HG03097 (cell line): Measurements from ENCODE around the gene SMG5.
"Not testable (repeated sequence)": the region's sequence is repeated elsewhere in the genome, so short reads cannot be mapped to it uniquely, and the experiment has no call there.

ENCODE experiments used
- ATAC-seq: cut with Tn5 transposase; IDR thresholded peaks from one replicate; pipeline ENCODE4 v1.9.1; 2021; ENCODE audit not compliant: unreplicated experiment, low FRiP score

SMG5 gene, protein sequence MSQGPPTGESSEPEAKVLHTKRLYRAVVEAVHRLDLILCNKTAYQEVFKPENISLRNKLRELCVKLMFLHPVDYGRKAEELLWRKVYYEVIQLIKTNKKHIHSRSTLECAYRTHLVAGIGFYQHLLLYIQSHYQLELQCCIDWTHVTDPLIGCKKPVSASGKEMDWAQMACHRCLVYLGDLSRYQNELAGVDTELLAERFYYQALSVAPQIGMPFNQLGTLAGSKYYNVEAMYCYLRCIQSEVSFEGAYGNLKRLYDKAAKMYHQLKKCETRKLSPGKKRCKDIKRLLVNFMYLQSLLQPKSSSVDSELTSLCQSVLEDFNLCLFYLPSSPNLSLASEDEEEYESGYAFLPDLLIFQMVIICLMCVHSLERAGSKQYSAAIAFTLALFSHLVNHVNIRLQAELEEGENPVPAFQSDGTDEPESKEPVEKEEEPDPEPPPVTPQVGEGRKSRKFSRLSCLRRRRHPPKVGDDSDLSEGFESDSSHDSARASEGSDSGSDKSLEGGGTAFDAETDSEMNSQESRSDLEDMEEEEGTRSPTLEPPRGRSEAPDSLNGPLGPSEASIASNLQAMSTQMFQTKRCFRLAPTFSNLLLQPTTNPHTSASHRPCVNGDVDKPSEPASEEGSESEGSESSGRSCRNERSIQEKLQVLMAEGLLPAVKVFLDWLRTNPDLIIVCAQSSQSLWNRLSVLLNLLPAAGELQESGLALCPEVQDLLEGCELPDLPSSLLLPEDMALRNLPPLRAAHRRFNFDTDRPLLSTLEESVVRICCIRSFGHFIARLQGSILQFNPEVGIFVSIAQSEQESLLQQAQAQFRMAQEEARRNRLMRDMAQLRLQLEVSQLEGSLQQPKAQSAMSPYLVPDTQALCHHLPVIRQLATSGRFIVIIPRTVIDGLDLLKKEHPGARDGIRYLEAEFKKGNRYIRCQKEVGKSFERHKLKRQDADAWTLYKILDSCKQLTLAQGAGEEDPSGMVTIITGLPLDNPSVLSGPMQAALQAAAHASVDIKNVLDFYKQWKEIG

DNA sequence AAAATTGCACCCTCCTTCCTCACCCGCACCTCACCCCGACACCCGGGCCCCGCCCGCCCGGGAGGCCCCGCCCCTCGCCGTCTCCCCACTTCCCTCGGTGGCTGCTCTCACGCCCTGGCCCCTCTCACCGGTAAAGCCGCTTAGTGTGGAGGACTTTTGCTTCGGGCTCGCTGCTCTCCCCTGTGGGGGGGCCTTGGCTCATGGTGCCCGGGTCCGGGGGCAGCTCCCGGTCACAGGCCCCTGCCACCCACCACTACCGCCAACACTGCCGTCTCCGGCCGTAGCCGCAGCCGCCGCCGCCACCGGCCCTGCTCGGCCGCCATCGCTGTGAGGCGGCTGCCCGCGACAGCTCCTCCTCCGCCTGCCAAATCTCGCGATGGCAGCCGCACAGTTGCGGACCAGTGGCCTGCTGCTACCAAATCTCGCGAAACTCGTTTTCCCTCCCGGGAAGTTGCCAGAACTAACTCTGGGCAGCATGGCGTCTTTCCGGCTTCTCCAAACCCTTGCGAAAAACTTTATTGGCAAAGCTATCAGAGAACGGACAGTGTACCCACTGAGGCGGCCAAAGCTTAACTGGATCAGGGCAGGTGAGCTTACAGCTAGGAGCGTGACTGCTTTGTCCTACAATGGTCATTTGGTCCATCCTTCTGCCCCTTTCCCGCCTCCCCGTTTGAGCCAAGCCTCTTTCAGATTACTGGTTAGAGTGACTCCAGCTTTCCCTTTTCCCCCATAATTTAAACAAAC, at the start of gene SMG5:
Gene SMG5, minus strand, starts transcription at position 347 of the 744 bp plus-strand sequence. Its CDS starts 145 bp downstream, at position 202.
- peak; percentile 79 for ATAC-seq

DNA sequence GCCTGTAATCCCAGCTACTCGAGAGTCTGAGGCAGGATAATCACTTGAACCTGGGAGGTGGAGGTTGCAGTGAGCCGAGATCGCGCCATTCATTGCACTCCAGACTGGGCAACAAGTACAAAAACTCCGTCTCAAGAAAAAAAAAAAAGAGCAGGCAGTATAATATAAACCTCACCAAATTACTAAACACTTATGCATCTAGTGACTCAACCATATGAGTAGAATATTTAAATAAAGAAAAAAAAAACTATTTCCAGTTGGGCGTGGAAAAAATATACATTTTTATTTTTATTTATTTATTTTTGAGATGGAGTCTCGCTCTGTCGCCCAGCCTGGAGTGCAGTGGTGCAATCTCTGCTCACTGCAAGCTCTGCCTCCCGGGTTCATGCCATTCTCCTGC, 40.6 kb upstream of the SMG5 start:
- not testable (repeated sequence) for ATAC-seq

DNA sequence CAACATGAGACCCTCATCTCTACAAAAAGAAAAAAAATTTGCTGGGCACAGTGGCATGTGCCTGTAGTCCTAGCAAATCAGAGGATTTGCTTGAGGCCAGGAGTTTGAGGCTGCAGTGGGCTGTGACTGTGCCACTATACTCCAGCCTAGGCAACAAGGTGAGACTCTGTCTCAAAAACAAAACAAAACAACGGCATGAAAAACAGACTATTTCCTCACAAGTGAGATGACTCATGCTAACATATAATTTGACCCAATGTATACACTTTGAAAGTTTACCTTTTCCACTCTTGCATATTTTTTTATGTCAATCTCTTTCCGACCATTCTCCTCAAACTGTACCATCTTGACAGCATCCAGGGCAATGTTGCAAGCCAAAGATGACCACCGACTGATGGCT, 37.9 kb upstream of the SMG5 start:
- no peak for ATAC-seq

DNA sequence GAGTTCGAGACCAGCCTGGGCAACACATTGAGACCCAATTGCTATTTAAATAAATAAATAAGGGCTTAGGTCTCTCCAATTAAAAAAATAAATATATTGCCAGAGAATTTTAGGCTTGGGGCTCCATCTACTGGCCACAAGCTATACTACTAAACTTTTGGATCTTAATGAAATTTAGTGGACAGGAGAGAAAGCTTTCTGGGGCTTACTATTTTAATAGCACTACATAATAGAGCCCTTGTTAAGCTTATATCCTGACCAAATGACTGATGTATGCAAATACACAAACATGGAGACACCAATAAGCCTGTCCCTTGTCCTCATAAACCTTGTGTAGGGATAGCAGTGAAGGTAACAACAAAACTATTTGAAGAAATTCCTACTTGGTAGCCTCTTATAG, 37.0 kb upstream of the SMG5 start:
- ATAC-seq: no peak

DNA sequence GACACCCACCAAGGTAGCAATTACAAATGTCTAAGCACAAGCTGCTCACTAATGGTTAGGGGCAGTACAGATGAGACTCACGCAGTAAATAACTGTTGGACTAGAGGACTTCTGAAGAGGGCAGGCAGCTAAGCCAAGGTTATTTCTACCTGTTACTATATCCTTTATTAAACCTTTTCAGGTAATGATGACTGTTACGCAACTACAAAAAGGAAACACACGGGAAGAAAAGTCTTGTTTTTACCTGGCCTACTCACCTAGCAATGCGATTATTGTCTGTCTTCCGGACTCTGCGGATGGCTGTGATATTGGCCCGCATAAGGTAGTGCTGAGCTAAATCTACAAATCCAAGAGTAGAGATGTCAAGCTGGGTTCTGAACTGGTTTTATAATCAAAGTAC, 34.3 kb upstream of the SMG5 start:
- ATAC-seq: no peak

DNA sequence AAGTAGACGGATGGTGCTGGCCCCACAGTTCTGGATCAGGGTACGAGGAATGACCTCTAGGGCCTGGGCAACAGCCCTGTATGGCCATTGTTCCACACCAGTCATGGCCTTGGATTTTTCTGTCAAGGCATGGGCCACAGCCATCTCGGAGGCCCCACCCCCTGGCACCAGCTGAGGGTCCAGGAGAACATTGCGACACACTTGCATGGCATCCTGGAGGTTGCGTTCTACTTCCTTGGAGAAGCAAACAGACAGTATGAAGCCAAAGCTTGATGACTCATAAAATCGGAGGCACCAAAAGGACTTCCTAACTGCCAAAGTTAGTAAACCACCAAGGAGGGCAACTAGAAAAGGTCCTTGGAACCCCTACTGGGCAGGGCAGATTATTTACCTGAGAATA, 28.3 kb upstream of the SMG5 start:
- ATAC-seq: no peak

DNA sequence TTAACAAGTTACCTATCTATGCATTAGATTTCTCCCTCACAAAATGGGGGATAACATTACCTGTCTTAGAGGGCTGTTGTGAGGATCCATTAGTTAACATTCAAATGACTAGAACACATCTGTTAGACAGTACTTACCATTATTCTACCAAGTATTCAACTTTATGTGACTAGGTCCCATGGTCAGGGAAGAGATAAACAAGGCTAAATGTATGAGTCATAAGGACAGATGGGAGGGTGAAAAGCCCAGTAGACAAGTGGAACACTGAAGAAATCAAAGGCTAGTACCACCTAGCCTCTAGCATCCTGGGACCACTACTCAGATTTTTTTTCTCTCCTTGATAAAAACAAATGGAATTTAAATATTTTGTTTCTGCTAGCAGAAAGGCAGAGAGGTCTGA, 25.5 kb upstream of the SMG5 start:
- no peak for ATAC-seq

DNA sequence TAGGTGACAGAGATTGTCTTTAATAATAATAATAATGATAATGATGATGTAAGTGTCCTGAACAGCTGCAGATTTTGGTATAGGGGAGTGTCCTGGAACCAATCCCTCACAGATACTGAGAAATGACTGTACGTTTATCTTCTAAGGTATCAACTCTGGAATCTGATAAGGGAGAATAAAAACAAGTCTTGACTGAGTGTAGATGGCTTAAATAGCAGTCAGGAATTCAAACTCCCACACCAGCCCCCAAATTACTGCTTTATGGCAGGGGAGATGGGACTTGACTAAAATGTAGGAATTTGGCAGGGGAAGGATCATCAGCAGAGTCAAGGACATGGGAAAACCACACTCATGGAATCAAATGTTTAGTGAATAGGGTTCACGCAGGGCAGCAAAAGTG, 22.6 kb upstream of the SMG5 start:
- no peak for ATAC-seq

DNA sequence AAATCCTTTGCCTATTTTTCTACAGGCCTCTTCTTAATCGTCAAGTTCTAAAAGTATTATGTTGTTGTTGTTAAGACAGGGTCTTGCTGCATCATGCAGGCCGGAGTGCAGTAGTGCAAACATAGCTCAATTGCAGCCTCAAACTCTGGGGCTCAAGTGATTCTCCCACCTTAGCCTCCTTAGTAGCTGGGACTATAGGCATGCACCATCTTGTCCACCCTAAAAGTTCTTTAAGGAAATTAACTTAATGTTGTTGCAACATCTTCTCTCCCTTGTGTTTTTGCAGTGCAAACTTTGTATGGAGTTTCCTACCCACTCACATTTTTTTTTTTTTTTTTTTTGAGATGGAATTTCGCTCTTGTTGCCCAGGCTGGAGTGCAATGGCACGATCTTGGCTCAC, 20.6 kb upstream of the SMG5 start:
- no peak for ATAC-seq

DNA sequence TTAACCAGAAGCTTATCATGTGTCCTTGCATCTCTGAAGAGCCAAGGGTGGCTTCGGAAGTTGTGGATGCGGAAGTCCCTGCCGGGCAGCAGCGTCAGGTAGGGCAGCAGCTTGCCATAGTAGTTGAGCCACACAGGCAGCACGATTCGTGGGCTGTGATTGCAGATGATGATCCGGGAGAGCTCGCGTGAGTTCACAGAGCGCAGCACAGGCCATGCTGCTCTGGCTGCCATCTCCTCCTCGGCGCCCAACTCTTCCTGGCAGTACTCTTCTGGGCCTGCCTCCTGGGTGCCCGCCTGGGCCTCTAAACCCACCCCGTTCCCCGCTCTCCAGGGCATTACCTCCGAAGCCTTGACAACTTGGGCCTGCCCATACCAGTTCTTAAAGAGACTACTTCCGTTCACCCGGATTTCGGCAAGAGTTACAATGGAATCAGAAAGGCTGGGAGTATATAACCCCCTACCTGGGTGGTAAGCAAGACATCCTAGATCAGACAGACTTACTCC, 16.3 kb upstream of the SMG5 start, which contains the start of gene VHLL:
Gene VHLL, minus strand, starts transcription at position 456 of the 506 bp plus-strand sequence. Its CDS starts 118 bp downstream, at position 338.
- no peak for ATAC-seq

DNA sequence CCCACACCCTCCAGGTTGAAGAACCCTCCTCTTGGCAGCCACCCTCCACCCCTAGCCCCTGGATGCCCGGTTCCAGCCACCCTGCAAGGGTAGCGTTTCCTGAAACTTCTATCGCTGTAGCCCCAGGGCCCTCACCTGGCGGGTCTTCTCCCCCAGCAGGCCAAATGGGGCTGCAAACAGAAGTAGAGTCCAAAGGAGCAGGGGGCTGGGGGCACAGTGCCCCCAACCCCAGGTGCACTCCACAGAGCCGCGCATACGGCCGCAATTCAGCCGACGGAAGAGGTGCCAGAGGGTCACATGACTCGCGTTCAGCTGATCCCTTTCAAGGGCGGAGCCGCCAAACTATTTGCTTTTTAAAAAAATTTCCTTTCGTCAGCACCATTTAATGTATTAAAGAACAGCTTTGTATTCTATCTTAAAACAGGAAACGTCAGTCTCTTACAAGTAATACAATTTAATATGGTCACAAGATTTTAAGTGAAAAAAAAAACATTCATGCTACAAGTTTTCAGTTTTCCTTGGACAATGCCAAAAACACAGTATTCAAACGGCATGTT, 12.8 kb upstream of the SMG5 start, which contains the start of gene GLMP:
Gene GLMP, minus strand, starts transcription at position 289 of the 557 bp plus-strand sequence. Its CDS starts 34 bp downstream, at position 255.
- ATAC-seq: no peak

DNA sequence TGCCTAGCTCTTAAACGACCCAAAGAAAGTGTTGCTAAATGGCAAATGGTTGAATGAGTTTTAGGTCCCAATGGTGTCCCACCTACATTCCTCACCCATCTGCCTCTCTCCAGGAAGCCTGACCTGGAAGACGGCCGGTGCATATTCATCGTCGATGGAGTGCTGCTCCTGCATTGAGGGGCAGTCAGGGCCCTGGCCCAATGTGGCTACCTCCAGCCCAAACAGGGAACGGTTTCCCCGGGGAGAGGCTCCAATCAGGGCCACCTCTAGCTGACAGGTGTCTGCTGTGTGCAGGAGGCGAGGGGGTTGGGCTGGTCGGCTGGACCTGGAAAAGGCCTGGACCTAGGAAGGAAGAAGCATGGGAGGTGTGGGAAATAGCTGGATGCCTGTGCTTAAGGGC, 11.3 kb upstream of the SMG5 start:
- no peak for ATAC-seq

DNA sequence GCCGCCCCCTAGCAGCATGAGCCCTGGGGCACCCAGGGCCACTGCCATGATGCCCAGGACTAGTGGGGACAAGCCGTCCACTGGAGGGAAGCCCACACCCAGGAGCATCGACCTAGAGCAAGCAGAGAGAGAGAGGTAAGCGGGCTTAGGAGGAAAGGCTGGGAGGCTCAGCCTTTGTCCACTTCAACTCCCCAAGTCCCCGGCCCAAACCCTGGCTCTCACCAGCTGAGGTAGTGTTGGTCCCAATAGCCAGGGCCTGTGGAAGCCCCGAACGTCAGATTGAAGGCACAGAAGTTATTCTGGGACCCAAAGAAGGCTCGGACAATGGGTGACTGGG, 10.4 kb upstream of the SMG5 start:
- ATAC-seq: no peak

DNA sequence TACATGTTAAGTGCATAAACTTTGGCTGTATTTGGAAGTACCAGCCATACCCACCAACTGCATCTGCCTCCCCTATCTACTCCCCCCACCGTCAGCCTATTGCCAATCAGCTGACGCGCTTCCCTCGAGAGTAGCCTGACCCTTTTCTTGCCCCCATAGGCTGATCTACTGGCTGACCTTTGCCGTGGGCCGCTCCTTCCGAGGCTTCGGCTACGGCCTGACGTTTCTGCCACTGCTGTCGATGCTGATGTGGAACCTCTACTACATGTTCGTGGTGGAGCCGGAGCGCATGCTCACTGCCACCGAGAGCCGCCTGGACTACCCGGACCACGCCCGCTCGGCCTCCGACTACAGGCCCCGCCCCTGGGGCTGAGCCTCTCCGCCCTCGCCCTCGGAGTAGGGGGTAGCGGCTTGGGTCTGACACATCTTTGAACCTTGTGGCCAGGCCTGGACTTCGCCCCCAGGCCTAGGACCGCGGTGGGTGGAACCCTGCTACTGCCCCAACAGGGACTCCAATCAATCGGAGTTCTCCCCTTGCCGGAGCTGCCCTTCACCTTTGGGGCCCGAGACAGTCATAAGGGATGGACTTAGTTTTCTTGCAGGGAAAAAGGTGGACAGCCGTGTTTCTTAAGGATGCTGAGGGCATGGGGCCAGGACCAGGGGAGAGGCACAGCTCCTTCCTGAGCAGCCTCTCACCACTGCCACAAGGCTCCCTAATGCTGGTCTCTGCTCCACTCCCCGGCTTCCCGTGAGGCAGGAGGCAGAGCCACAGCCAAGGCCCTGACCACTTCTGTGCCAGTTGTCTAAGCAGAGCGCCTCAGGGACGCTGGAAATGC, 8.8 kb upstream of the SMG5 start:
- ATAC-seq: no peak

DNA sequence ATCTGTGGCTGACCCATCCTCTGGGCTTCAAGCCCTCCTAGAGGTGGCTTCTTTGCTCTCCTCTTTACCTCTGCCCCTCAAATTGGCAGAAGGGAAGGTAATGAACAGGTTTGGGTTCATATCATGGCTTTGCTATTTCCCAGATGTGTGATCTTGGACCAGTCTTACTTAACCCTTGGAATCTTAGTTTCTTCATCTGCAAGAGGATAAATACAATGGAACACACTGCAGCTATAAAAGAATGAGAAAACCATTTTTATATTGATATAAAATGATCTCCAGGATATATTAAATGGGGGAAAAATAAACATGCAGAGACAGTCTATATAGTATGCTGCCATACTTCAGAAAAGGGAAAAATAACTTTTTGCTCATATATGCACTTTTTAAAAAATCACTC, 7.2 kb upstream of the SMG5 start:
- no peak for ATAC-seq

DNA sequence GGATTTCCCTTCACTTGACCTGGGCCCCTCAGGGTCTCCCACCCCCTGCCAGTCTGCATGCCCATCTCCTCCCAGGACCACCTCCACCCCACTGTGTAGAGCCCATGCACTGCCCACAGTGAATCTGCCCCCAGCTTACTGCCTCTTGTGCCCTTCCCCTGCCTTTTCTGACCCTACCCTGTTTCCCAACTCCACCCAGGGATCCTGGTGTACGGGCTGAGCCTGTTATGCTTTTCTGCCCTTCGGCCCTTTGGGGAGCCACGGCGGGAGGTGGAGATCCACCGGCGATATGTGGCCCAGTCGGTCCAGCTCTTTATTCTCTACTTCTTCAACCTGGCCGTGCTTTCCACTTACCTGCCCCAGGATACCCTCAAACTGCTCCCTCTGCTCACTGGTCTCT, 3.4 kb upstream of the SMG5 start:
- no peak for ATAC-seq

DNA sequence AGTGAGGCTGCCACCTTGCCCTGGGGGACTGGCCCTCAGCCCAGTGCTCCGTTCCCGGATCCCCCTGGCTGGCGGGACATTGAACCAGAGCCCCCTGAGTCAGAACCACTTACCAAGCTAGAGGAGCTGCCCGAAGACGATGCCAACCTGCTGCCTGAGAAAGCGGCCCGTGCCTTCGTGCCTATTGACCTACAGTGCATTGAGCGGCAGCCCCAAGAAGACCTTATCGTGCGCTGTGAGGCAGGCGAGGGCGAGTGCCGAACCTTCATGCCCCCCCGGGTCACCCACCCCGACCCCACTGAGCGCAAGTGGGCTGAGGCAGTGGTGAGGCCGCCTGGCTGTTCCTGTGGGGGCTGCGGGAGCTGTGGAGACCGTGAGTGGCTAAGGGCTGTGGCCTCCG, 2.8 kb upstream of the SMG5 start:
- ATAC-seq: no peak

DNA sequence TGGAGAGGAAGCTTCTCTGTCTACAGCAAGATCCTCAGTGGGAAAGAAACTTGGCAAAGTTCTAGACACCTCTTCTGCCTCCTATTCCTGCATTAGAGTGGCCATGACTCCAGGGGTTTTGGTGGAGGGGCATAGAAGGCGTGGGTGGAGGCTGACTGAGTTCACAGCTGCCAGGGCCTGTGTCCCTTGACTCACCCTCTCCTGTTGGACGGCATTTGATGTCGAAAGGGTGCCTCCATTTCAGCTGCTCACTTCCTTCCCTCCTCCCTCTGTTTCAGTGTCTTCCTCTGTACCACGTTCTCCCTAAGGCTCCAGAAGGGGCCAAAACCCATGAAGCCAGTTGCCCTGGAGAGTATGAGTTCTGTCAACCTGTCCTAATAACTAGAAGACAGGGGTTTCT, 2.1 kb upstream of the SMG5 start:
- no peak for ATAC-seq

DNA sequence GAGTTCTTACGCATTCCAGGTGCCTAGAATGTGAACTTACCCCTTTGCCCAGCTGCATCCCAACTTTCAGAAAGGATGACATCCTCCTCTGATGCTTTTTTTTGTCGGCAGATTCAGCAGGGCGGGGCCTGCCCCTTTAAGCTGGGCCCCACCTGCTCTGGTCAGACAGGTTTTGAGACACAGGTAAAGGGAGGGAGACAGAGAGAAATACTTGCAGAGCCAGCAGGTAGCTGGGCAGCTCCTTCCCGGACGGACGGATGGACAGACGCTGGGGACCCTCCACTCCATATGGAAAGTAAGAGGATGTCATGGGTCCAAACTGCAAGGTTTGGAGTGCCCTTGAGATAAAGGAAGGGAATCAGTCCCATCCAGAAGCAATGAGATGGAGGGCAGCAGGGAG, 1.5 kb upstream of the SMG5 start, which contains the start of gene TMEM79:
Gene TMEM79, plus strand, starts transcription at position 214 of the 400 bp plus-strand sequence. CDS start 902 bp downstream, outside the sequence.
- ATAC-seq: no peak
